Cardiac fibroblast (primary cell): ENCODE data around the gene OR4S2.

ENCODE experiments used
- DNase-seq, 2 donors: peaks; one replicate each; pipeline versions ENCODE4 v3.0.0 to v3.0.0-alpha.2; 2010; ENCODE audit warnings: low read depth in 2 of 2
- H3K4me3 ChIP-seq, 2 donors: replicated peaks in 1 of 2; 1 replicate in 1 of 2; 2 replicates in 1 of 2; pipeline ENCODE4 v1.5.1; 2011; ENCODE audit warnings: low read depth in 2 of 2, low read length in 2 of 2, mild to moderate bottlenecking in 2 of 2, moderate library complexity in 1 of 2
- CTCF ChIP-seq: IDR thresholded peaks from one replicate; pipeline ENCODE4 v1.5.1; 2011; ENCODE audit warnings: low read depth, mild to moderate bottlenecking, low read length, inconsistent platforms

The OR4S2 gene

GRCh38 chr11:55658608-55659007 is 10.5 kb downstream of the OR4S2 start:
- TF ChIP-seq CTCF: no peak
- no peak overlapping the region for H3K4me3 ChIP-seq
- DNase-seq: no peak

GRCh38 chr11:55661901-55662300 is 13.8 kb downstream of the OR4S2 start, which contains the start of gene OR4C6:
Gene OR4C6 (plus strand): TSS chr11:55662201. CDS start chr11:55665167, 2,966 bp downstream.
- no peak within 1 kb of the TSS for H3K4me3 ChIP-seq
- no peak for TF ChIP-seq CTCF
- no peak for DNase-seq

- TF ChIP-seq CTCF: no peak
- no peak for DNase-seq
- H3K4me3 ChIP-seq: no peak overlapping the region
Observed at GRCh38 chr11:55669376-55669775, 21.2 kb downstream of the OR4S2 start.

GRCh38 chr11:55673860-55674259 is 25.7 kb downstream of the OR4S2 start:
- no peak for DNase-seq
- H3K4me3 ChIP-seq: no peak overlapping the region
- no peak for TF ChIP-seq CTCF

- no peak overlapping the region for H3K4me3 ChIP-seq
- DNase-seq: no peak
- TF ChIP-seq CTCF: no peak
Observed at GRCh38 chr11:55697817-55698216, 49.7 kb downstream of the OR4S2 start.

- no peak overlapping the region for H3K4me3 ChIP-seq
- no peak for TF ChIP-seq CTCF
- DNase-seq: no peak
Observed at GRCh38 chr11:55701429-55701828, 53.3 kb downstream of the OR4S2 start.
